ENCODE results near the gene SLC39A2. TPM values are rescaled to one million over a fixed set of nuclear protein-coding genes. Genes with fewer than 3 reads are reported as not detected.

SLC39A2 gene
- total and polyA plus RNA-seq, 4 donors, result 0.05 to 0.08 TPM; not detected in 2

GRCh38 chr14:21016413-21017190 lies 17.5 kb downstream of the SLC39A2 start:
- Histone ChIP-seq H3K9me3 (ENCODE audit: control insufficient read depth in 4 of 4, low read length in 3 of 4) (no peaks in the 10 kb centered on the region), H3K4me3 (ENCODE audit: low read depth in 1 of 3, low read length in 3 of 3) (no peak overlapping the region), H3K4me1 (ENCODE audit: control insufficient read depth in 4 of 4, insufficient read depth in 4 of 4, low read length in 3 of 4) (peaks cover 0 to 37% (median 16%) of the 10 kb centered on the region in 4 donors), H3K27ac (ENCODE audit: low read depth in 1 of 2, low read length in 2 of 2) (no peak overlapping the region), H3K36me3 (ENCODE audit: control insufficient read depth in 4 of 4, insufficient read depth in 3 of 4, low read depth in 1 of 4, low read length in 3 of 4) (peaks cover 8 to 43% (median 38%) of the 10 kb centered on the region in 4 donors), H3K27me3 (ENCODE audit: control insufficient read depth in 4 of 4, insufficient read depth in 4 of 4, low read length in 3 of 4) (no peaks in the 10 kb centered on the region), H3K9ac (ENCODE audit: low read depth in 1 of 2, low read length in 2 of 2) (no peak overlapping the region)
- TF ChIP-seq NR2F2 (IDR thresholded peaks at IDR 0.05) (no peak), EGR1 (IDR thresholded peaks at IDR 0.05; ENCODE audit: low read depth in 2 of 2) (no peak), HNF4G (IDR thresholded peaks at IDR 0.05) (no peak), RXRA (IDR thresholded peaks at IDR 0.05) (no peak), RAD21 (IDR thresholded peaks at IDR 0.05) (no peak), FOXA2 (IDR thresholded peaks at IDR 0.05) (no peak), ZBTB33 (IDR thresholded peaks at IDR 0.05) (no peak), YY1 (IDR thresholded peaks at IDR 0.05) (no peak), JUND (IDR thresholded peaks at IDR 0.05) (no peak), FOXA1 (IDR thresholded peaks at IDR 0.05) (no peak), GABPA (IDR thresholded peaks at IDR 0.05 in 1 of 2, conservative IDR thresholded peaks at IDR 0.05 in 1 of 2) (no peak), HNF4A (conservative IDR thresholded peaks at IDR 0.05) (no peak), CTCF (IDR thresholded peaks at IDR 0.05; ENCODE audit: low read depth, low read length, missing input control) (no peak), MAX (IDR thresholded peaks at IDR 0.05) (no peak), REST (IDR thresholded peaks at IDR 0.05) (no peak), TAF1 (conservative IDR thresholded peaks at IDR 0.05) (no peak), ATF3 (IDR thresholded peaks at IDR 0.05) (no peak), SP1 (IDR thresholded peaks at IDR 0.05) (no peak)
- WGBS, result 66% methylated on average over 9 of the region's 9 CpGs
- DNase-seq (ENCODE audit: low spot score), result no peak

Data from liver (tissue), 9 donors.